Thoracic aorta (tissue), 2 donors: Measurements from ENCODE around the gene PSMD5. TPM values are rescaled to one million over a fixed set of nuclear protein-coding genes. Genes with fewer than 3 reads are reported as not detected.

Experiments used
- ATAC-seq: fragments of 150-250 bp; one replicate; pipeline ENCODE4 v1.8.0; 2017; ENCODE audit warnings: low read depth; ENCODE audit not compliant: insufficient number of reproducible peaks, low FRiP score
- DNase-seq: peaks from one replicate; pipeline ENCODE4 v3.0.0-alpha.2; 2020; ENCODE audit warnings: low spot score
- H3K27ac ChIP-seq, 2 donors: fragments of 200-600 bp; sonication (generic); 1 replicate in 1 of 2; 2 replicates in 1 of 2; pipeline ENCODE4 v1.5.1; 2016; ENCODE audit warnings: mild to moderate bottlenecking in 2 of 2, moderate library complexity in 2 of 2
- H3K27me3 ChIP-seq: fragments of 200-600 bp; sonication (generic); replicated peaks from 2 replicates; pipeline ENCODE4 v1.6.0; 2016; ENCODE audit warnings: mild to moderate bottlenecking; ENCODE audit not compliant: insufficient read depth
- H3K36me3 ChIP-seq: fragments of 200-600 bp; sonication (generic); one replicate; pipeline ENCODE4 v1.5.1; 2016
- H3K4me1 ChIP-seq, 2 donors: fragments of 200-600 bp; sonication (generic); 1 replicate in 1 of 2; 2 replicates in 1 of 2; pipeline versions ENCODE4 v1.5.1 to v1.6.0; 2016; ENCODE audit warnings: low read depth in 2 of 2, mild to moderate bottlenecking in 1 of 2; ENCODE audit not compliant: control insufficient read depth in 1 of 2
- H3K4me3 ChIP-seq: fragments of 200-600 bp; sonication (generic); 2 replicates; pipeline ENCODE4 v1.5.1; 2016; ENCODE audit warnings: mild to moderate bottlenecking
- H3K9me3 ChIP-seq: fragments of 200-600 bp; sonication (generic); 2 replicates; pipeline ENCODE4 v1.5.1; 2016
- total RNA-seq, 2 donors: library from RNA; depleted of rRNA; stranded (reverse); fragments of >200 nt; gene quantifications; one replicate each; pipeline versions ENCODE4 v1.1.0 to v1.2.3, GENCODE V29; 2016
- TF ChIP-seq, protein P1 (sequence below): fragments of 200-600 bp; sonication (generic); IDR thresholded peaks from one replicate; pipeline ENCODE4 v1.5.1; 2019; ENCODE audit warnings: antibody characterized with exemption

The PSMD5 gene
- total RNA-seq, 2 donors from 2014 or later = 19.4 to 55.7 TPM

DNA sequence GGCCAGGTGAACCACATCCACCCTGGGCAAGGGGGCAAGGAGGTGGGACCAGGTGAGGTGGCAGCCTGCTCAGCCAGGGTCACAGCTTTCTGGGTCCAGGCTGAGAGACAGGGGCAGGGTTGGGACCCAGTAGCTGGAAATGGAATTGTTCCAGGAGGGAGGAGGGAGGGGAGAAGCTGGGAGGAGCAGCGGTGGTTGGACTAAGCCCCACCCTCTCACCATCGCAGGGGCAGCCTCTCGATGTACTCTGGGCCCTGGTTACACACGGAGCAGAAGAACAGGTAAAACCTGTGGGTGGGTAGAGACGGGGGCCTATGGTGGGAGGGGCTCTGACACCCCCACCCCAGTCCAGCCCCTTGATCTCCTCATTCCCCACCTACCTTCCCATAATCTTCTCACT, 23.1 kb upstream of the PSMD5 start:
- no peak overlapping the region for H3K27ac ChIP-seq
- peaks cover 49% of the 10 kb centered on the region for H3K36me3 ChIP-seq
- no peak overlapping the region for H3K4me3 ChIP-seq

DNA sequence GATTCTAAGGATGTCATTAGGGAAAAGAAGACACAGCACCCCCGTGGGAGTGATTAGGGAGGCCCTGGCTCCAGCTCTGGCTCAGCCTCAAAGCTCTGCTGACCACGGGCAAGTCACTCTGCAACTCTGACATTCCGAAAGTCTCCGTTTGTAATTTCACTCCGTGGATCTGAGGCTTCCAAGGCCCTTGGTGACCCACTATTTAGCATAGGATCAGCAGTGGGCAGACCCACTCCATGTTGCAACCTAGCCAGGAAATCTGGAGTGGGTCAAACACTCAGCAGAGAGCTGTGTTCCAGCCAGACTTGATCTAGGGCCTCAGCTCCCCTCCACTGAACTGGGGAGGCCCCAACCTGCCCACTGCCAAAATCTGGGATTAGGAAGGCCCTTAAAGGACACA, 22.5 kb upstream of the PSMD5 start:
- Histone ChIP-seq H3K4me3 (no peak overlapping the region), H3K27ac (no peak overlapping the region), H3K27me3 (no peaks in the 10 kb centered on the region), H3K4me1 (peaks cover 4 to 19% of the 10 kb centered on the region in 2 donors), H3K36me3 (peaks cover 55% of the 10 kb centered on the region), H3K9me3 (no peaks in the 10 kb centered on the region)
- DNase-seq (no peak), ATAC-seq (no peak)
- TF ChIP-seq, protein P1, sequence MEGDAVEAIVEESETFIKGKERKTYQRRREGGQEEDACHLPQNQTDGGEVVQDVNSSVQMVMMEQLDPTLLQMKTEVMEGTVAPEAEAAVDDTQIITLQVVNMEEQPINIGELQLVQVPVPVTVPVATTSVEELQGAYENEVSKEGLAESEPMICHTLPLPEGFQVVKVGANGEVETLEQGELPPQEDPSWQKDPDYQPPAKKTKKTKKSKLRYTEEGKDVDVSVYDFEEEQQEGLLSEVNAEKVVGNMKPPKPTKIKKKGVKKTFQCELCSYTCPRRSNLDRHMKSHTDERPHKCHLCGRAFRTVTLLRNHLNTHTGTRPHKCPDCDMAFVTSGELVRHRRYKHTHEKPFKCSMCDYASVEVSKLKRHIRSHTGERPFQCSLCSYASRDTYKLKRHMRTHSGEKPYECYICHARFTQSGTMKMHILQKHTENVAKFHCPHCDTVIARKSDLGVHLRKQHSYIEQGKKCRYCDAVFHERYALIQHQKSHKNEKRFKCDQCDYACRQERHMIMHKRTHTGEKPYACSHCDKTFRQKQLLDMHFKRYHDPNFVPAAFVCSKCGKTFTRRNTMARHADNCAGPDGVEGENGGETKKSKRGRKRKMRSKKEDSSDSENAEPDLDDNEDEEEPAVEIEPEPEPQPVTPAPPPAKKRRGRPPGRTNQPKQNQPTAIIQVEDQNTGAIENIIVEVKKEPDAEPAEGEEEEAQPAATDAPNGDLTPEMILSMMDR = no peak

More for the DNA sequence above, 23.1 kb upstream of the PSMD5 start:
- no peak for DNase-seq
- TF ChIP-seq, protein P1 = no peak
- Histone ChIP-seq H3K4me1 (peaks cover 4 to 22% of the 10 kb centered on the region in 2 donors), H3K9me3 (no peaks in the 10 kb centered on the region), H3K27me3 (no peaks in the 10 kb centered on the region)
- no peak for ATAC-seq

DNA sequence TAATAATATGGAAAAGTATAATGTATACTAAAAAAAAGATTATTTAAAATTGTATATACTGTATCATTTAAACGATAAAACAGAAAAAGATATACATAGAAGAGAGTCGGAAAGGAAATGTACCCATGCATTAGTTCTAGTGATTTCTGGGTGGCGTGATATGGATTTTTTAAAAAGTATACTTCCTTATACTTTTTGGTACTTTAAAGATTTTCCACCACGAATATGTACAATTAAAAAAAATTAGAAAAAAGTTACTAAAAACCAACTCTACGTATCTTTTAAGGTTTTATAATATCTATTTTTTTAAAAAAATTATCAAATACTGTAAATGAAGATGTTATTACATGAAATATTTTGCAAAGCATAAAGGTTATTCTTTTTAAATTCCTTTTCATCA, 22.0 kb upstream of the PSMD5 start:
- TF ChIP-seq, protein P1 = no peak
- no peak for ATAC-seq
- peaks cover 4 to 14% of the 10 kb centered on the region in 2 donors for H3K4me1 ChIP-seq
- no peak overlapping the region for H3K27ac ChIP-seq
- peaks cover 60% of the 10 kb centered on the region for H3K36me3 ChIP-seq
- H3K27me3 ChIP-seq = no peaks in the 10 kb centered on the region
- no peak for DNase-seq
- no peaks in the 10 kb centered on the region for H3K9me3 ChIP-seq
- H3K4me3 ChIP-seq = no peak overlapping the region

DNA sequence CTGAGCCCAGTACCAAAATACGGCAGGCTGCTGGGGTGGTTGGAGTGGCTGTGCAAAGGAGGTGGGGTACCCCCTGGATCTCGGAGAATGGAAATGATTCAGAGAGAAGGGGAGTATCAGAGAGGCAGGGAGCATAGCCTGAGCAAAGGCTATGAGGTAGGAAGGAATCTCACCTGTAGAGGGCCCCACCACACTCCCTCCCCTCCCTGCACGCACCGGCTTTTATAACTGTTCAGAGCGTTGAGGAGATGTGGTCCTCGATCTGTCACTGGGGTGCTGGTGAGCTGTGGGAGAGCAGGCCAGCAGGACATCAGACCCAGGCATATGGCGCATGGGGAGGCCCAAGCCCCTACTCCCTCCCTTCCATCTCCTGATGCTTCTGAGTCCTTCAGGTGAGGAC, 21.1 kb upstream of the PSMD5 start:
- TF ChIP-seq, protein P1 = no peak
- Histone ChIP-seq H3K27me3 (no peaks in the 10 kb centered on the region), H3K27ac (no peak overlapping the region), H3K4me1 (peaks cover 0 to 7% of the 10 kb centered on the region in 2 donors), H3K4me3 (no peak overlapping the region), H3K9me3 (no peaks in the 10 kb centered on the region), H3K36me3 (peaks cover 64% of the 10 kb centered on the region)
- no peak for DNase-seq
- no peak for ATAC-seq

DNA sequence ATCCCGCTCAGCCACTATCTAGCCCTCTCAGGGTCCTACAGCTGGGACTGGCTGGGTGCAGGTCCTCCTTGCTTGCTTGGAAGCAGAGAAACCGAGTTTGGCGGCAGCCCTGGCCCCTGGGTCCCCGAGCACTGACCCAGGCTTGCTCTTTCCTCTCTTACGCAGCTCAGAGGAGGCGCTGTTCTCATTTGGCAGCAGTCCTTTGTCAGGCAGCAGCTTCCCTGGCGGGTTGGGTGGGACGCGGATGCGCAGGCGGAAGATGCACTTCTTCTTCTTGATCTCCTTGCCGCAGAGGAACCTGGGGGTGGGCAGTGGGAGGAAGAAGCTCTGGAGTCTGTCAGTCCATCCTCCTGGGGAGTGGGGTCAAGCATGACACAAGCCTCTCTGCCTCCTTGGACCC, 19.7 kb upstream of the PSMD5 start:
- no peaks in the 10 kb centered on the region for H3K27me3 ChIP-seq
- H3K27ac ChIP-seq = no peak overlapping the region
- peaks cover 73% of the 10 kb centered on the region for H3K36me3 ChIP-seq
- no peaks in the 10 kb centered on the region for H3K4me1 ChIP-seq
- no peaks in the 10 kb centered on the region for H3K9me3 ChIP-seq
- no peak for ATAC-seq
- no peak for DNase-seq
- H3K4me3 ChIP-seq = no peak overlapping the region
- TF ChIP-seq, protein P1 = no peak
